ENCODE data around the gene BLTP3B.

Gene BLTP3B

DNA sequence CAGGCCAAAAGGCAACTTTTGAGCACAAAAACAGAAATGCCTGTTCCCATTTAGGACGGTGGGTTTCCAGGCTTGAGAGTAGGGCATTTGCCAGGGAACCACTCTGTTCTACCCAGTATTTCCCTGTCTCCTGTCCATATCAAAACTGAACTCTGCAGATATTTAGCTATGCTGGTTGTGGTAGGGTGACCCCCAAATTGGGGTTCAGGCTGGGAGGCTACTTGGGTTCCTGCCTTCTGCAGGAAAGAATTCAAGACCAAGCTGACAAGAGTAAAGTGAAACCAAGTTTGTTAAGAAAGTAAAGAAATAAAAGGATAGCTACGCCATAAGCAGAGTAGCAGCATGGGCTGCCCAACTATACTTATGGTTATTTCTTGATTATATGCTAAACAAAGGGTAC lies 3.6 kb upstream of the BLTP3B start:
- CTCF ChIA-PET, result interaction anchor here (0.6 to 2.9 kb wide), 3 partner anchors 8 to 22 kb away, joined by 3 to 11 read pairs (median 3); no protein-coding TSS in a partner anchor
- POLR2A ChIA-PET, result no interaction called here
- no peak for TF ChIP-seq FOXM1 (IDR thresholded peaks at IDR 0.05; ENCODE audit: borderline replicate concordance)
- TF ChIP-seq TARDBP (IDR thresholded peaks at IDR 0.05), result no peak
- TF ChIP-seq NFRKB (IDR thresholded peaks at IDR 0.05), result no peak
- TF ChIP-seq FOXA1 (IDR thresholded peaks at IDR 0.05), result no peak
- no peak for TF ChIP-seq BHLHE40 (IDR thresholded peaks at IDR 0.05; ENCODE audit: borderline replicate concordance)
- TF ChIP-seq ZNF384 (IDR thresholded peaks at IDR 0.05), result no peak
- no peak for TF ChIP-seq ARNT (IDR thresholded peaks at IDR 0.05)
- TF ChIP-seq L3MBTL2 (conservative IDR thresholded peaks at IDR 0.05), result no peak
- no peak for TF ChIP-seq ELF4 (IDR thresholded peaks at IDR 0.05)
- no peak for TF ChIP-seq SP1 (IDR thresholded peaks at IDR 0.05)
- TF ChIP-seq LEF1 (IDR thresholded peaks at IDR 0.05; ENCODE audit: borderline replicate concordance), result no peak
- no peak for TF ChIP-seq HDGF (IDR thresholded peaks at IDR 0.05; ENCODE audit: borderline replicate concordance)
- TF ChIP-seq FOXK2 (IDR thresholded peaks at IDR 0.05), result no peak
- TF ChIP-seq SUZ12 (IDR thresholded peaks at IDR 0.05), result no peak
- TF ChIP-seq CTBP1 (IDR thresholded peaks at IDR 0.05; ENCODE audit: borderline replicate concordance), result no peak
- TF ChIP-seq, protein P1, sequence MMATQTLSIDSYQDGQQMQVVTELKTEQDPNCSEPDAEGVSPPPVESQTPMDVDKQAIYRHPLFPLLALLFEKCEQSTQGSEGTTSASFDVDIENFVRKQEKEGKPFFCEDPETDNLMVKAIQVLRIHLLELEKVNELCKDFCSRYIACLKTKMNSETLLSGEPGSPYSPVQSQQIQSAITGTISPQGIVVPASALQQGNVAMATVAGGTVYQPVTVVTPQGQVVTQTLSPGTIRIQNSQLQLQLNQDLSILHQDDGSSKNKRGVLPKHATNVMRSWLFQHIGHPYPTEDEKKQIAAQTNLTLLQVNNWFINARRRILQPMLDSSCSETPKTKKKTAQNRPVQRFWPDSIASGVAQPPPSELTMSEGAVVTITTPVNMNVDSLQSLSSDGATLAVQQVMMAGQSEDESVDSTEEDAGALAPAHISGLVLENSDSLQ (IDR thresholded peaks at IDR 0.05), result no peak
- DNase-seq (ENCODE audit: extremely low spot score), result no peak

DNA sequence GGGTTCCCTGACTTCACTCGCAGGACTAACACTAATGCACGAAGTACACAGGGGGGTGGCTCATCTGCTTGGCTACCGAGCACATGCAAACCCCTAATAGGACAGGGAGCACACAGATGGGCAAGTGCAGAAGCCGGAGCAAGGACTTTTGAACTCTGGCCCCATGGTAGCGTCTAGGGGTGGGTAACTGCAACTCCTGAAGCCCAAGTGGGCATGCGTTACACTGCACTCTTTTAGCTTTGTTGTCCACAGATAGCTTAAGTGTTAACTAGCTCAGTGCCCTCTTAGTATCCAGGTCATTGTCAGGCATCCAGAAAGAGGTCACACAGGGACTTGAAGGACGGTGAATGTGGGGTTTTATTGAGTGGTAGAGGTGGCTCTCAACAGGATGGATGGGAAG lies 3.0 kb upstream of the BLTP3B start:
- no peak for DNase-seq (ENCODE audit: extremely low spot score)
- no peak for TF ChIP-seq CTBP1 (IDR thresholded peaks at IDR 0.05; ENCODE audit: borderline replicate concordance)
- TF ChIP-seq L3MBTL2 (conservative IDR thresholded peaks at IDR 0.05), result no peak
- TF ChIP-seq BHLHE40 (IDR thresholded peaks at IDR 0.05; ENCODE audit: borderline replicate concordance), result no peak
- no peak for TF ChIP-seq FOXK2 (IDR thresholded peaks at IDR 0.05)
- no peak for TF ChIP-seq TARDBP (IDR thresholded peaks at IDR 0.05)
- TF ChIP-seq, protein P1 (IDR thresholded peaks at IDR 0.05), result no peak
- no peak for TF ChIP-seq FOXM1 (IDR thresholded peaks at IDR 0.05; ENCODE audit: borderline replicate concordance)
- TF ChIP-seq SP1 (IDR thresholded peaks at IDR 0.05), result no peak
- TF ChIP-seq HDGF (IDR thresholded peaks at IDR 0.05; ENCODE audit: borderline replicate concordance), result no peak
- TF ChIP-seq SUZ12 (IDR thresholded peaks at IDR 0.05), result no peak
- no peak for TF ChIP-seq ELF4 (IDR thresholded peaks at IDR 0.05)
- TF ChIP-seq ARNT (IDR thresholded peaks at IDR 0.05), result no peak
- ChIA-PET POLR2A (no interaction called here), CTCF (interaction anchor here (2.9 kb wide), 1 partner anchor 9 kb away, joined by 11 read pairs; no protein-coding TSS in a partner anchor)

DNA sequence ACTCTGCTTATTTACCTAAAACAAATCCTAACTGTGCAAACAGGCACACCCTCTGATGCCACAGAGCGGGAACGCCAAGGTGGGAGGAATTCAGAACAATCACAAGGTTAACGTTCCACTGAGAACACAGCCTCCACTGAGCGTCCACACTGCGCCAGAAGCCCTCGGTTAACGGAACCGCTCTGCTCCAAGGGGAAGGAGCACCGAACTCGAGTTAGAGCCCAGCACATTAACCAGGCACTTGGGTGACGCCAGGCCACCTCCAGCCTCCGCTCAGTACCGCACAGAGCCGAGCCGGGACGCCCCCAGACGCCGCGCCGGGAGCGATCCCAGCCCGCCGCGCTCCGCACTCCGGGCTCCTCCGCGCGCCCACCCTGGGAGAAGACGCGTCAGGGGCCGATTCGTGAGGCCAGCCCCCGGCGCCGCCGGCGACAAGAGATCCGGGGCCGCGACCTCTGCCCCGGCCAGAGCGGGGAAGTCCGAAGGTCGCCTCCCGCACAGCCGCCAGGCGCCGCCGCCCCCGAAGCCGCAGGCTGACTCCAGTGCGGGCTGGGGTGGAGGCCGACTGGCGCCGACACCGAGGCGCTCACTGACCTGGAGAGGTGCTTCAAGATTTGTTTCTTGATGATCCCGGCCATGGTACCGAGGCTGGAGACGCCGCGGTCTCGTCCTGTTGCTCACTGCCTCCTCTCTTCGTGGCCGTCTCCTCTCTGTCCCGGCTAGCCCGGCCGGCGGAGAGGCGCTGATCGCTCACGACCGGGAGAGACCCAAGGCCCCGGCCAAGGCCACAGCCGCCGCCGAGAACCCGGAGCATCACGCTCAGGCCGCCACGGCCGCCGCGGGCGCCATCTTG lies 450 bp downstream of the BLTP3B start:
- POLR2A ChIA-PET, result no interaction called here
- TF ChIP-seq, protein P1 (IDR thresholded peaks at IDR 0.05), result no peak
- TF ChIP-seq NFRKB (IDR thresholded peaks at IDR 0.05), result no peak; the same call in 1 of the 2 replicates
- TF ChIP-seq SUZ12 (IDR thresholded peaks at IDR 0.05), result no peak
- TF ChIP-seq FOXM1 (IDR thresholded peaks at IDR 0.05; ENCODE audit: borderline replicate concordance), result no peak
- no peak for TF ChIP-seq SP1 (IDR thresholded peaks at IDR 0.05)
- TF ChIP-seq LEF1 (IDR thresholded peaks at IDR 0.05; ENCODE audit: borderline replicate concordance), result no peak
- no peak for TF ChIP-seq L3MBTL2 (conservative IDR thresholded peaks at IDR 0.05)
- TF ChIP-seq TARDBP (IDR thresholded peaks at IDR 0.05), result no peak
- TF ChIP-seq HDGF (IDR thresholded peaks at IDR 0.05; ENCODE audit: borderline replicate concordance), result no peak
- TF ChIP-seq ELF4 (IDR thresholded peaks at IDR 0.05), result no peak
- TF ChIP-seq FOXK2 (IDR thresholded peaks at IDR 0.05), result no peak
- TF ChIP-seq ZNF384 (IDR thresholded peaks at IDR 0.05), result no peak
- no peak for TF ChIP-seq FOXA1 (IDR thresholded peaks at IDR 0.05)
- TF ChIP-seq BHLHE40 (IDR thresholded peaks at IDR 0.05; ENCODE audit: borderline replicate concordance), result no peak
- TF ChIP-seq ARNT (IDR thresholded peaks at IDR 0.05), result no peak
- DNase-seq (ENCODE audit: extremely low spot score), result peak; percentile 38
- CTCF ChIA-PET, result no interaction called here

DNA sequence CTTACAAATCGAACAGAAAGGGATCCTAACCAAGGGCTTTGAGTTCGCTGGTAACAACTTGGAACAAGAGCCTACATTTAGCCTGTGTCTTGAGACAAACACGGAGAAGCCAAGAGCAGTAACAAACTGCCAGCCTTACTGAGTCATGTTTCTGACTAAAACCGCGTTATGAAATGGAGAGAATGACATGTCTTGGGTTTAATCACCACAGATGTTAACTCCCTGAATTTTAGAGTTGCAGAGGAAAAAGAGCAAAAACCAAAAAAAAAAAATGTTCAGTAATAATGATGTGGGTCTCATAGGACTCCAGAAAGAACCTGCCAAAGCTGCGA lies 1.0 kb downstream of the BLTP3B start:
- ChIA-PET CTCF (no interaction called here), POLR2A (no interaction called here)
- no peak for TF ChIP-seq CTBP1 (IDR thresholded peaks at IDR 0.05; ENCODE audit: borderline replicate concordance)
- no peak for TF ChIP-seq ARNT (IDR thresholded peaks at IDR 0.05)
- TF ChIP-seq LEF1 (IDR thresholded peaks at IDR 0.05; ENCODE audit: borderline replicate concordance), result no peak
- TF ChIP-seq L3MBTL2 (conservative IDR thresholded peaks at IDR 0.05), result no peak
- no peak for TF ChIP-seq BHLHE40 (IDR thresholded peaks at IDR 0.05; ENCODE audit: borderline replicate concordance)
- no peak for TF ChIP-seq FOXA1 (IDR thresholded peaks at IDR 0.05)
- no peak for TF ChIP-seq TARDBP (IDR thresholded peaks at IDR 0.05)
- TF ChIP-seq, protein P1 (IDR thresholded peaks at IDR 0.05), result no peak
- no peak for TF ChIP-seq SP1 (IDR thresholded peaks at IDR 0.05)
- no peak for TF ChIP-seq FOXK2 (IDR thresholded peaks at IDR 0.05)
- no peak for TF ChIP-seq SUZ12 (IDR thresholded peaks at IDR 0.05)
- TF ChIP-seq NFRKB (IDR thresholded peaks at IDR 0.05), result no peak
- TF ChIP-seq FOXM1 (IDR thresholded peaks at IDR 0.05; ENCODE audit: borderline replicate concordance), result no peak
- TF ChIP-seq HDGF (IDR thresholded peaks at IDR 0.05; ENCODE audit: borderline replicate concordance), result no peak
- TF ChIP-seq ELF4 (IDR thresholded peaks at IDR 0.05), result no peak
- no peak for TF ChIP-seq ZNF384 (IDR thresholded peaks at IDR 0.05)
- no peak for DNase-seq (ENCODE audit: extremely low spot score)

DNA sequence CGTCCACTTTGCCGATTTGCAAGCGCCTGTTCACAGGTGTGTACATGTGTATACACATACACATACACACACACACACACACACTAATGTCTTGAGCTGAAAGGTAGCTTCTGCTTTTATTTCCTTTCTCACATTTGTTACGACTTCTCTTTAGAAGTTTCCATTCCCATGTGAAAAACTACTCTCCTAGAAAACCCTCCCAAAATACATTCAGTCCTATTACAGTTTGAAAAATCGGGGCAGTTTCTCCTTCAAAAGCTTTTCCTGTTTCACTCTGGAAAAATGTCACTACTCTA lies 3.9 kb downstream of the BLTP3B start:
- TF ChIP-seq BHLHE40 (IDR thresholded peaks at IDR 0.05; ENCODE audit: borderline replicate concordance) (no peak), TARDBP (IDR thresholded peaks at IDR 0.05) (no peak), ZNF384 (IDR thresholded peaks at IDR 0.05) (no peak), CTBP1 (IDR thresholded peaks at IDR 0.05; ENCODE audit: borderline replicate concordance) (no peak), LEF1 (IDR thresholded peaks at IDR 0.05; ENCODE audit: borderline replicate concordance) (no peak), ARNT (IDR thresholded peaks at IDR 0.05) (no peak), ELF4 (IDR thresholded peaks at IDR 0.05) (no peak)
- ChIA-PET CTCF (interaction anchor here (0.5 to 0.9 kb wide), 3 partner anchors 9 to 42 kb away, joined by 3 to 5 read pairs (median 3); no protein-coding TSS in a partner anchor), POLR2A (no interaction called here)
- DNase-seq (ENCODE audit: extremely low spot score), result no peak

All from HEK293T (cell line).